22Rv1 (cell line): ENCODE results near the gene SIPA1L3.

Experiments used
- CTCF ChIP-seq: fragments of 450-650 bp; IDR thresholded peaks from 2 replicates; pipeline ENCODE4 v1.5.1; 2017; ENCODE audit warnings: mild to moderate bottlenecking
- ZFX ChIP-seq: fragments of 450-650 bp; IDR thresholded peaks from 2 replicates; pipeline ENCODE4 v1.6.1; 2017; ENCODE audit warnings: antibody characterized with exemption, borderline replicate concordance

GRCh38 chr19:38184815-38185214 is 277.8 kb downstream of the SIPA1L3 start:
- no peak for TF ChIP-seq CTCF
- no peak for TF ChIP-seq ZFX
